Kidney epithelial cell (primary cell): Measurements from ENCODE around the gene CXCR3. TPM values are rescaled to one million over a fixed set of nuclear protein-coding genes. Genes with fewer than 3 reads are reported as not detected.
A peak's percentile ranks its signal among the peaks of the same experiment; 100 is the strongest.
"Not testable (repeated sequence)": the region's sequence is repeated elsewhere in the genome, so short reads cannot be mapped to it uniquely, and the experiment has no call there.

ENCODE experiments used
- DNase-seq: peaks from one replicate; pipeline ENCODE4 v3.0.0-alpha.2; 2010; ENCODE audit warnings: low read depth
- H3K27me3 ChIP-seq: 2 replicates; pipeline ENCODE4 v1.6.0; 2011; ENCODE audit warnings: low read length; ENCODE audit not compliant: control insufficient read depth, insufficient read depth
- H3K36me3 ChIP-seq: 2 replicates; pipeline ENCODE4 v1.5.1; 2011; ENCODE audit warnings: low read length; ENCODE audit not compliant: control insufficient read depth, insufficient read depth
- H3K4me3 ChIP-seq: 2 replicates; pipeline ENCODE4 v1.5.1; 2011; ENCODE audit warnings: low read depth, mild to moderate bottlenecking, control low read depth, low read length
- total RNA-seq: library from RNA; depleted of rRNA; stranded (reverse); fragments of >200 nt; gene quantifications from 2 replicates; pipeline ENCODE4 v1.2.3, GENCODE V29; 2015
- TF ChIP-seq, protein P1 (sequence below): IDR thresholded peaks from 2 replicates; pipeline ENCODE4 v1.5.1; 2011; ENCODE audit warnings: mild to moderate bottlenecking, moderate library complexity, low read length, control low read depth, inconsistent platforms; ENCODE audit not compliant: insufficient read depth, poor library complexity, severe bottlenecking

Gene CXCR3
- total RNA-seq, 1 donor from 2014 or later = not detected

DNA sequence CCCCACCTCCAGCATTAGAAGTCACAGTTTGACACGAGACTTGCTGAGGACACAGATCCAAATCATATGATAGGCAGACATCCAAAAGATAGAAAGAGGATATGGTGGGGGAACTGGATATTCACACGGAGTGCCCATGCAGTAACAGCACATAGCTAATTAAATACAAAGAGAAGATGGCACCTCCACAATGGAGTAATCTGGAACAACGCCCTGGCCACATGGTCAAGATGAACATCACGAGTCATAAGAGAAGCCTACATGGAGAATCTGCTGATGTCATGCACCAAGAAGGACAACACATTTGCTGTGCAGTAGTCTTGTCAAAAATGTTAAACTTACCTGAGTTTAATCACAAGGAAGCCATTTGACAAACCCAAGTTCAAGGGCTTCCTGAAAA, 39.0 kb upstream of the CXCR3 start:
- DNase-seq = no peak
- TF ChIP-seq, protein P1, sequence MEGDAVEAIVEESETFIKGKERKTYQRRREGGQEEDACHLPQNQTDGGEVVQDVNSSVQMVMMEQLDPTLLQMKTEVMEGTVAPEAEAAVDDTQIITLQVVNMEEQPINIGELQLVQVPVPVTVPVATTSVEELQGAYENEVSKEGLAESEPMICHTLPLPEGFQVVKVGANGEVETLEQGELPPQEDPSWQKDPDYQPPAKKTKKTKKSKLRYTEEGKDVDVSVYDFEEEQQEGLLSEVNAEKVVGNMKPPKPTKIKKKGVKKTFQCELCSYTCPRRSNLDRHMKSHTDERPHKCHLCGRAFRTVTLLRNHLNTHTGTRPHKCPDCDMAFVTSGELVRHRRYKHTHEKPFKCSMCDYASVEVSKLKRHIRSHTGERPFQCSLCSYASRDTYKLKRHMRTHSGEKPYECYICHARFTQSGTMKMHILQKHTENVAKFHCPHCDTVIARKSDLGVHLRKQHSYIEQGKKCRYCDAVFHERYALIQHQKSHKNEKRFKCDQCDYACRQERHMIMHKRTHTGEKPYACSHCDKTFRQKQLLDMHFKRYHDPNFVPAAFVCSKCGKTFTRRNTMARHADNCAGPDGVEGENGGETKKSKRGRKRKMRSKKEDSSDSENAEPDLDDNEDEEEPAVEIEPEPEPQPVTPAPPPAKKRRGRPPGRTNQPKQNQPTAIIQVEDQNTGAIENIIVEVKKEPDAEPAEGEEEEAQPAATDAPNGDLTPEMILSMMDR = no peak
- Histone ChIP-seq H3K36me3 (no peaks in the 10 kb centered on the region), H3K27me3 (no peaks in the 10 kb centered on the region), H3K4me3 (no peak overlapping the region)

- TF ChIP-seq, protein P1 = no peak
- DNase-seq = no peak
- Histone ChIP-seq H3K4me3 (no peak overlapping the region), H3K27me3 (no peaks in the 10 kb centered on the region), H3K36me3 (no peaks in the 10 kb centered on the region)
Observed at GRCh38 chrX:71653344-71653743, 35.0 kb upstream of the CXCR3 start.

DNA sequence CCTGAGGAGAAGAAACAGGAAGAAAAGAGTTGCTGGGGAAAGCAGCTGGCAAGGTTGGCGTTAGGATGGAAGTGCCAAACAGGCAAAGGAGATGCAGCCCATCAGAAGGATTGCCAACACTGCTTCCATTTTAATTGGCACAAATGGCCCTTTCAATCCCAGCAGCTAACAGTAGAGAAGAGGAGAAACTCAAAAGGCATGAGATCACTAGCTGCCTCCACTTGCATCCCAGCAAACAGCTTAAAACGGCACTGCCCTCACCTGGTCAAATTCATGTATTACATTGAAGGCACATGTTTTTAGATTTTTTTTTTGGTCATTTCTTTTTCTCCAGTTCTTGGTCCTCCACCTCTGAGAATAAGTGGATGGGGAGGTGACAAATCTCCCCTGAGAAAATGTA, 34.1 kb upstream of the CXCR3 start:
- TF ChIP-seq, protein P1 = peak; percentile 51
- Histone ChIP-seq H3K27me3 (no peaks in the 10 kb centered on the region), H3K36me3 (no peaks in the 10 kb centered on the region), H3K4me3 (no peak overlapping the region)
- peak; percentile 16 for DNase-seq

DNA sequence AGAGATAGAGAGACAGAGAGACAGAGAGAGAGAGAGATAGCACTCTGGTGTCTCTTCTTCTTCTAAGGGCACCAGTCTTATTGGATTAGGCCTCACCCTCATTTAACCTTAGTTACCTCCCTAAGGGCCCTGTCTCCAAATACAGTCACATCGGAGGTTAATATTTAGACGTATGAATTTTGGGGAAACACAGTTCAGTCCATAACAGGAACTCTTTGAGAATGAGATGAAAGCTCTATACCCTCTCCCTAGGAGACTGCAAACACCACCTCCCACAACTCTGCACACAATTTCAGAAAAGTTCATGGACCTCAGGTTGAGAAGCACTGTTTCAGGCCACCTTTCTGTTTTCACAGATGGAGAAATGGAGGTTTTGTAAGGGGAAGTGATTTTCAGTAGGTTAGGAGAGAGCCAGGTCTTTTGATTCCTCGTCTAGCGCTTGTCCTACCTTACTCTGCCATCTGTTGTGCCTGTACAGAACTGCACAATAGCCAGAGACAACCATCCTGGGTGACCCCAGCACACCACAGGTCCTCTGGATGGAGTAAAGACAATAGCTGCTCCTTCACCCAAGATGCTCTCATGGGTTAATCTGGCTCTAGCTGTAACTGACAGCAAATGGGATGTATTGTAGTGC, 32.1 kb upstream of the CXCR3 start:
- Histone ChIP-seq H3K36me3 (no peaks in the 10 kb centered on the region), H3K4me3 (no peak overlapping the region), H3K27me3 (no peaks in the 10 kb centered on the region)
- TF ChIP-seq, protein P1 = no peak
- DNase-seq = no peak

- not testable (repeated sequence) for H3K36me3 ChIP-seq, DNase-seq, H3K27me3 ChIP-seq, H3K4me3 ChIP-seq
Observed at GRCh38 chrX:71644406-71644805, 26.1 kb upstream of the CXCR3 start.

GRCh38 chrX:71640002-71640401, 21.7 kb upstream of the CXCR3 start:
- Histone ChIP-seq H3K27me3 (no peaks in the 10 kb centered on the region), H3K4me3 (no peak overlapping the region), H3K36me3 (no peaks in the 10 kb centered on the region)
- TF ChIP-seq, protein P1 = no peak
- DNase-seq = no peak
